ACC112 (cell line): ENCODE data around the gene CTXND2.

ENCODE experiments used
- H2AFZ ChIP-seq: fragments of 200-600 bp; sonication (generic); one replicate; pipeline ENCODE4 v1.6.0; 2017; ENCODE audit warnings: antibody characterized with exemption, low read length; ENCODE audit not compliant: unreplicated experiment
- H3K27ac ChIP-seq: fragments of 200-600 bp; sonication (generic); 2 replicates; pipeline ENCODE4 v1.5.1; 2014; ENCODE audit warnings: low read depth, mild to moderate bottlenecking, antibody characterized with exemption, low read length, moderate library complexity
- H3K27me3 ChIP-seq: fragments of 200-600 bp; sonication (generic); 2 replicates; pipeline ENCODE4 v1.6.1; 2014; ENCODE audit warnings: mild to moderate bottlenecking, antibody characterized with exemption, low read length, moderate library complexity, mixed read lengths; ENCODE audit not compliant: insufficient read depth
- H3K36me3 ChIP-seq: fragments of 200-600 bp; sonication (generic); 2 replicates; pipeline ENCODE4 v1.6.1; 2016; ENCODE audit warnings: mild to moderate bottlenecking, antibody characterized with exemption, low read length, moderate library complexity, mixed read lengths; ENCODE audit not compliant: insufficient read depth
- H3K4me1 ChIP-seq: fragments of 200-600 bp; sonication (generic); one replicate; pipeline ENCODE4 v1.6.1; 2016; ENCODE audit warnings: low read length, mixed read lengths; ENCODE audit not compliant: insufficient read depth, unreplicated experiment, control insufficient read depth
- H3K4me3 ChIP-seq: fragments of 200-600 bp; sonication (generic); 2 replicates; pipeline ENCODE4 v1.5.1; 2014; ENCODE audit warnings: mild to moderate bottlenecking, low read depth, low read length
- H3K79me2 ChIP-seq: fragments of 200-600 bp; sonication (generic); one replicate; pipeline ENCODE4 v1.6.0; 2016; ENCODE audit warnings: low read length; ENCODE audit not compliant: control insufficient read depth, unreplicated experiment, insufficient read depth

CTXND2 gene

DNA sequence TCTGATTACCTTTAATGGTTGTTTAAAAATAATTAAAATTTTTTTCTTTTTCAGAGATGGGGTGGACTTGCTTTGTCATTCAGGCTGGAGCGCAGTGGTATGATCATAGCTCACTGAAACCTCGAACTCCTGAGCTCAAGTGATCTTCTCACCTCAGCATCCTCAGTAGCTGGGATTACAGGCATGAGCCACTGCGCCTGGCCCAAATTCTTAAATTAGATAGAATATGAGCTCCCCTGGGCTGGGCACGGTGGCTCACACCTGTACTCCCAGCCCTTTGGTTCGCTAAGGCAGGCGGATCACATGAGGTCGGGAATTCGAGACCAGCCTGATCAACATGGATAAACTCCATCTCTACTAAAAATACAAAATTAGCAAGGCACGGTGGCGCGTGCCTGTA is 70.7 kb downstream of the CTXND2 start:
- H3K36me3 ChIP-seq = peaks cover 8% of the 10 kb centered on the region; the same call in 1 of the 2 replicates
- no peaks in the 10 kb centered on the region for H3K4me1 ChIP-seq
- H3K27ac ChIP-seq = no peak overlapping the region
- H3K27me3 ChIP-seq = no peaks in the 10 kb centered on the region
- no peak overlapping the region for H3K4me3 ChIP-seq
- H3K79me2 ChIP-seq = no peaks in the 10 kb centered on the region
- no peak overlapping the region for H2AFZ ChIP-seq

GRCh38 chr1:150960646-150961045 is 73.7 kb downstream of the CTXND2 start:
- Histone ChIP-seq H3K27ac (no peak overlapping the region), H3K4me3 (no peak overlapping the region), H3K79me2 (no peaks in the 10 kb centered on the region), H2AFZ (no peak overlapping the region), H3K4me1 (no peaks in the 10 kb centered on the region), H3K36me3 (peaks cover 16% of the 10 kb centered on the region; the same call in 1 of the 2 replicates), H3K27me3 (no peaks in the 10 kb centered on the region)

GRCh38 chr1:150961756-150962155 is 74.8 kb downstream of the CTXND2 start:
- Histone ChIP-seq H3K79me2 (no peaks in the 10 kb centered on the region), H3K27me3 (no peaks in the 10 kb centered on the region), H3K4me1 (no peaks in the 10 kb centered on the region), H3K27ac (no peak overlapping the region), H3K36me3 (peaks cover 21% of the 10 kb centered on the region; the same call in 1 of the 2 replicates), H3K4me3 (no peak overlapping the region), H2AFZ (no peak overlapping the region)
